K562 (cell line): ENCODE data around the gene CHAC1. TPM values are rescaled to one million over a fixed set of nuclear protein-coding genes. Genes with fewer than 3 reads are reported as not detected.

Experiments
- NEUROD1 ChIP-seq: fragments of 150-350 bp; IDR thresholded peaks from 2 replicates; pipeline ENCODE4 v1.6.1; 2014; ENCODE audit warnings: borderline replicate concordance, low read length, low read depth; ENCODE audit not compliant: partially characterized antibody
- ZBTB7A ChIP-seq: IDR thresholded peaks from 2 replicates; pipeline ENCODE4 v1.6.1; 2011; ENCODE audit warnings: low read depth, mild to moderate bottlenecking, low read length, moderate library complexity, borderline replicate concordance; ENCODE audit not compliant: control insufficient read depth
- polyA plus RNA-seq, 8 experiments: library from polyadenylated mRNA; depleted of rRNA in 4 of 8; stranded (reverse) in 5 of 8; unstranded in 3 of 8; fragments of >200 nt; fragmentation: Nextera tagmentation in 2 of 8; fragmentation: Illumina TruSeq in 1 of 8; extraction: Ambion mirVana in 2 of 8; extraction: Trizol in 1 of 8; gene quantifications; 2 replicates each; pipeline versions ENCODE4 v1.2.1 to v1.2.3, GENCODE V29; 2011 to 2014; ENCODE audit warnings: inconsistent platforms in 1 of 8, missing spikeins in 1 of 8
- total RNA-seq, 7 experiments: library from RNA; depleted of rRNA in 6 of 7; stranded (reverse); fragments of >200 nt in 6 of 7; fragmentation: Illumina TruSeq in 2 of 7; extraction: Trizol in 2 of 7; gene quantifications; 2 replicates each; pipeline versions ENCODE4 v1.2.1 to v1.2.3, GENCODE V29; 2011 to 2021; ENCODE audit warnings: low replicate concordance in 1 of 7
- TF ChIP-seq, protein P1 (sequence below): fragments of 450-650 bp; IDR thresholded peaks from 2 replicates; pipeline ENCODE4 v1.6.1; 2016; ENCODE audit warnings: mild to moderate bottlenecking, moderate library complexity
- TF ChIP-seq, protein P2 (sequence below): sonication (generic); formaldehyde crosslinking; IDR thresholded peaks from 2 replicates; pipeline ENCODE4 v1.8.0; 2023; ENCODE audit warnings: mild to moderate bottlenecking, missing genetic modification reagents
- TF ChIP-seq, protein P3 (sequence below): fragments of 150-350 bp; conservative IDR thresholded peaks from 2 replicates; pipeline ENCODE4 v1.6.1; 2014; ENCODE audit warnings: low read length

CHAC1 gene
- total and polyA plus RNA-seq, 9 of the 15 experiments (the other 6 are each of a cell fraction or from before 2014, with no cell fraction given) = 0.47 to 39.0 (median 7.5) TPM

DNA sequence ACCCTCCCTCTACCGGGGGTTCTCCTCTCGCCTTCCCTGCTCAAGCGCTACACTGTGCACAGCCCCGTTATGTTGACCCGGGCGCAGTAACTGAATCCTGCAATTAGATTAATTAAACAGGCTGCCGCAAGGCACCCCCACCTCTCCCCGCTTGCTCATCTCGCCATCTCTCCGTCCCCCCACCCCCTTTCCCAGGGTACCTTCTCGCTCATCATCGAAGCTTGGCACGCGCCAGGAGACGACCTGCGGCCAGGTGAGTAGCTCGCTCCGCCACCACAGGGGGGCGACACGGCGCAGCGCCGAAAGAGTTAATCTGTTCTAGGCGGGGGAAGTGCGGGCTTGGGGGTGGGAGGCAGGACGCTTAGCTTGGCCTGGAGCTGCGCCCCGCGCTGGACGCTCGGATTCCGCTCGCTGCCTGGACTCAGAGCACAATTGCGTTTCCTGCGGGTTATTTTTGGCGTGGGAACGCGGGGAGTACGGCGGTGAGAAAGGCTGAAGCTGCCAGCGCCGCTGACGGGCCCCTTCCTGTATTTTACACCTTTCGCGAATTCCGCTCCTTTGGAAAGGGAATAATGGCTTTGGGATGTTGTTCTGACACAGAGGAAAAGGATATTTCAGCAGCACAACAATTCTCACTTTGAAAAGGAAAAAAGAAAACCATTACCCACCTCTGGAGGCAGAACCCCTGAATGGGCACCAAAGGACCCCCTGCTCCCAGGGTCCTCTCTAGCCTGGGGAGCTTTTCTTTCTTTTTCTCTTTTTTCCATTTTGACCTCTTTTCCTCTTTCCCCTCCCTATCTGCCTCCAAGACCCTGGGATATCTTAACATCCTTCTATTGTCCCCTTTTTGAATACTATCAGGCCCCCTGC, 22.6 kb upstream of the CHAC1 start (continued):
- TF ChIP-seq, protein P1, sequence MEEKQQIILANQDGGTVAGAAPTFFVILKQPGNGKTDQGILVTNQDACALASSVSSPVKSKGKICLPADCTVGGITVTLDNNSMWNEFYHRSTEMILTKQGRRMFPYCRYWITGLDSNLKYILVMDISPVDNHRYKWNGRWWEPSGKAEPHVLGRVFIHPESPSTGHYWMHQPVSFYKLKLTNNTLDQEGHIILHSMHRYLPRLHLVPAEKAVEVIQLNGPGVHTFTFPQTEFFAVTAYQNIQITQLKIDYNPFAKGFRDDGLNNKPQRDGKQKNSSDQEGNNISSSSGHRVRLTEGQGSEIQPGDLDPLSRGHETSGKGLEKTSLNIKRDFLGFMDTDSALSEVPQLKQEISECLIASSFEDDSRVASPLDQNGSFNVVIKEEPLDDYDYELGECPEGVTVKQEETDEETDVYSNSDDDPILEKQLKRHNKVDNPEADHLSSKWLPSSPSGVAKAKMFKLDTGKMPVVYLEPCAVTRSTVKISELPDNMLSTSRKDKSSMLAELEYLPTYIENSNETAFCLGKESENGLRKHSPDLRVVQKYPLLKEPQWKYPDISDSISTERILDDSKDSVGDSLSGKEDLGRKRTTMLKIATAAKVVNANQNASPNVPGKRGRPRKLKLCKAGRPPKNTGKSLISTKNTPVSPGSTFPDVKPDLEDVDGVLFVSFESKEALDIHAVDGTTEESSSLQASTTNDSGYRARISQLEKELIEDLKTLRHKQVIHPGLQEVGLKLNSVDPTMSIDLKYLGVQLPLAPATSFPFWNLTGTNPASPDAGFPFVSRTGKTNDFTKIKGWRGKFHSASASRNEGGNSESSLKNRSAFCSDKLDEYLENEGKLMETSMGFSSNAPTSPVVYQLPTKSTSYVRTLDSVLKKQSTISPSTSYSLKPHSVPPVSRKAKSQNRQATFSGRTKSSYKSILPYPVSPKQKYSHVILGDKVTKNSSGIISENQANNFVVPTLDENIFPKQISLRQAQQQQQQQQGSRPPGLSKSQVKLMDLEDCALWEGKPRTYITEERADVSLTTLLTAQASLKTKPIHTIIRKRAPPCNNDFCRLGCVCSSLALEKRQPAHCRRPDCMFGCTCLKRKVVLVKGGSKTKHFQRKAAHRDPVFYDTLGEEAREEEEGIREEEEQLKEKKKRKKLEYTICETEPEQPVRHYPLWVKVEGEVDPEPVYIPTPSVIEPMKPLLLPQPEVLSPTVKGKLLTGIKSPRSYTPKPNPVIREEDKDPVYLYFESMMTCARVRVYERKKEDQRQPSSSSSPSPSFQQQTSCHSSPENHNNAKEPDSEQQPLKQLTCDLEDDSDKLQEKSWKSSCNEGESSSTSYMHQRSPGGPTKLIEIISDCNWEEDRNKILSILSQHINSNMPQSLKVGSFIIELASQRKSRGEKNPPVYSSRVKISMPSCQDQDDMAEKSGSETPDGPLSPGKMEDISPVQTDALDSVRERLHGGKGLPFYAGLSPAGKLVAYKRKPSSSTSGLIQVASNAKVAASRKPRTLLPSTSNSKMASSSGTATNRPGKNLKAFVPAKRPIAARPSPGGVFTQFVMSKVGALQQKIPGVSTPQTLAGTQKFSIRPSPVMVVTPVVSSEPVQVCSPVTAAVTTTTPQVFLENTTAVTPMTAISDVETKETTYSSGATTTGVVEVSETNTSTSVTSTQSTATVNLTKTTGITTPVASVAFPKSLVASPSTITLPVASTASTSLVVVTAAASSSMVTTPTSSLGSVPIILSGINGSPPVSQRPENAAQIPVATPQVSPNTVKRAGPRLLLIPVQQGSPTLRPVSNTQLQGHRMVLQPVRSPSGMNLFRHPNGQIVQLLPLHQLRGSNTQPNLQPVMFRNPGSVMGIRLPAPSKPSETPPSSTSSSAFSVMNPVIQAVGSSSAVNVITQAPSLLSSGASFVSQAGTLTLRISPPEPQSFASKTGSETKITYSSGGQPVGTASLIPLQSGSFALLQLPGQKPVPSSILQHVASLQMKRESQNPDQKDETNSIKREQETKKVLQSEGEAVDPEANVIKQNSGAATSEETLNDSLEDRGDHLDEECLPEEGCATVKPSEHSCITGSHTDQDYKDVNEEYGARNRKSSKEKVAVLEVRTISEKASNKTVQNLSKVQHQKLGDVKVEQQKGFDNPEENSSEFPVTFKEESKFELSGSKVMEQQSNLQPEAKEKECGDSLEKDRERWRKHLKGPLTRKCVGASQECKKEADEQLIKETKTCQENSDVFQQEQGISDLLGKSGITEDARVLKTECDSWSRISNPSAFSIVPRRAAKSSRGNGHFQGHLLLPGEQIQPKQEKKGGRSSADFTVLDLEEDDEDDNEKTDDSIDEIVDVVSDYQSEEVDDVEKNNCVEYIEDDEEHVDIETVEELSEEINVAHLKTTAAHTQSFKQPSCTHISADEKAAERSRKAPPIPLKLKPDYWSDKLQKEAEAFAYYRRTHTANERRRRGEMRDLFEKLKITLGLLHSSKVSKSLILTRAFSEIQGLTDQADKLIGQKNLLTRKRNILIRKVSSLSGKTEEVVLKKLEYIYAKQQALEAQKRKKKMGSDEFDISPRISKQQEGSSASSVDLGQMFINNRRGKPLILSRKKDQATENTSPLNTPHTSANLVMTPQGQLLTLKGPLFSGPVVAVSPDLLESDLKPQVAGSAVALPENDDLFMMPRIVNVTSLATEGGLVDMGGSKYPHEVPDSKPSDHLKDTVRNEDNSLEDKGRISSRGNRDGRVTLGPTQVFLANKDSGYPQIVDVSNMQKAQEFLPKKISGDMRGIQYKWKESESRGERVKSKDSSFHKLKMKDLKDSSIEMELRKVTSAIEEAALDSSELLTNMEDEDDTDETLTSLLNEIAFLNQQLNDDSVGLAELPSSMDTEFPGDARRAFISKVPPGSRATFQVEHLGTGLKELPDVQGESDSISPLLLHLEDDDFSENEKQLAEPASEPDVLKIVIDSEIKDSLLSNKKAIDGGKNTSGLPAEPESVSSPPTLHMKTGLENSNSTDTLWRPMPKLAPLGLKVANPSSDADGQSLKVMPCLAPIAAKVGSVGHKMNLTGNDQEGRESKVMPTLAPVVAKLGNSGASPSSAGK = peak; percentile 86
- TF ChIP-seq ZBTB7A (peak; percentile 83; the same call in 1 of the 2 replicates), NEUROD1 (peak; percentile 23)
- TF ChIP-seq, protein P2, sequence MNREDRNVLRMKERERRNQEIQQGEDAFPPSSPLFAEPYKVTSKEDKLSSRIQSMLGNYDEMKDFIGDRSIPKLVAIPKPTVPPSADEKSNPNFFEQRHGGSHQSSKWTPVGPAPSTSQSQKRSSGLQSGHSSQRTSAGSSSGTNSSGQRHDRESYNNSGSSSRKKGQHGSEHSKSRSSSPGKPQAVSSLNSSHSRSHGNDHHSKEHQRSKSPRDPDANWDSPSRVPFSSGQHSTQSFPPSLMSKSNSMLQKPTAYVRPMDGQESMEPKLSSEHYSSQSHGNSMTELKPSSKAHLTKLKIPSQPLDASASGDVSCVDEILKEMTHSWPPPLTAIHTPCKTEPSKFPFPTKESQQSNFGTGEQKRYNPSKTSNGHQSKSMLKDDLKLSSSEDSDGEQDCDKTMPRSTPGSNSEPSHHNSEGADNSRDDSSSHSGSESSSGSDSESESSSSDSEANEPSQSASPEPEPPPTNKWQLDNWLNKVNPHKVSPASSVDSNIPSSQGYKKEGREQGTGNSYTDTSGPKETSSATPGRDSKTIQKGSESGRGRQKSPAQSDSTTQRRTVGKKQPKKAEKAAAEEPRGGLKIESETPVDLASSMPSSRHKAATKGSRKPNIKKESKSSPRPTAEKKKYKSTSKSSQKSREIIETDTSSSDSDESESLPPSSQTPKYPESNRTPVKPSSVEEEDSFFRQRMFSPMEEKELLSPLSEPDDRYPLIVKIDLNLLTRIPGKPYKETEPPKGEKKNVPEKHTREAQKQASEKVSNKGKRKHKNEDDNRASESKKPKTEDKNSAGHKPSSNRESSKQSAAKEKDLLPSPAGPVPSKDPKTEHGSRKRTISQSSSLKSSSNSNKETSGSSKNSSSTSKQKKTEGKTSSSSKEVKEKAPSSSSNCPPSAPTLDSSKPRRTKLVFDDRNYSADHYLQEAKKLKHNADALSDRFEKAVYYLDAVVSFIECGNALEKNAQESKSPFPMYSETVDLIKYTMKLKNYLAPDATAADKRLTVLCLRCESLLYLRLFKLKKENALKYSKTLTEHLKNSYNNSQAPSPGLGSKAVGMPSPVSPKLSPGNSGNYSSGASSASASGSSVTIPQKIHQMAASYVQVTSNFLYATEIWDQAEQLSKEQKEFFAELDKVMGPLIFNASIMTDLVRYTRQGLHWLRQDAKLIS (CRISPR knock-in tag) = 0 out of 2 replicates have a peak, but pooled peaks have one; percentile 40
- TF ChIP-seq, protein P3, sequence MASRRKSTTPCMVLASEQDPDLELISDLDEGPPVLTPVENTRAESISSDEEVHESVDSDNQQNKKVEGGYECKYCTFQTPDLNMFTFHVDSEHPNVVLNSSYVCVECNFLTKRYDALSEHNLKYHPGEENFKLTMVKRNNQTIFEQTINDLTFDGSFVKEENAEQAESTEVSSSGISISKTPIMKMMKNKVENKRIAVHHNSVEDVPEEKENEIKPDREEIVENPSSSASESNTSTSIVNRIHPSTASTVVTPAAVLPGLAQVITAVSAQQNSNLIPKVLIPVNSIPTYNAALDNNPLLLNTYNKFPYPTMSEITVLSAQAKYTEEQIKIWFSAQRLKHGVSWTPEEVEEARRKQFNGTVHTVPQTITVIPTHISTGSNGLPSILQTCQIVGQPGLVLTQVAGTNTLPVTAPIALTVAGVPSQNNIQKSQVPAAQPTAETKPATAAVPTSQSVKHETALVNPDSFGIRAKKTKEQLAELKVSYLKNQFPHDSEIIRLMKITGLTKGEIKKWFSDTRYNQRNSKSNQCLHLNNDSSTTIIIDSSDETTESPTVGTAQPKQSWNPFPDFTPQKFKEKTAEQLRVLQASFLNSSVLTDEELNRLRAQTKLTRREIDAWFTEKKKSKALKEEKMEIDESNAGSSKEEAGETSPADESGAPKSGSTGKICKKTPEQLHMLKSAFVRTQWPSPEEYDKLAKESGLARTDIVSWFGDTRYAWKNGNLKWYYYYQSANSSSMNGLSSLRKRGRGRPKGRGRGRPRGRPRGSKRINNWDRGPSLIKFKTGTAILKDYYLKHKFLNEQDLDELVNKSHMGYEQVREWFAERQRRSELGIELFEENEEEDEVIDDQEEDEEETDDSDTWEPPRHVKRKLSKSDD = no peak
